MV-4-11 (cell line): ENCODE data around the gene YWHAB.

Source experiments
- DNase-seq: peaks from one replicate; lab custom pipeline; 2025; lab: John Stamatoyannopoulos, UW

Gene YWHAB

GRCh38 chr20:44952731-44953130, 67.2 kb downstream of the YWHAB start:
- DNase-seq: no peak

GRCh38 chr20:44954211-44954610, 68.7 kb downstream of the YWHAB start:
- no peak for DNase-seq

DNA sequence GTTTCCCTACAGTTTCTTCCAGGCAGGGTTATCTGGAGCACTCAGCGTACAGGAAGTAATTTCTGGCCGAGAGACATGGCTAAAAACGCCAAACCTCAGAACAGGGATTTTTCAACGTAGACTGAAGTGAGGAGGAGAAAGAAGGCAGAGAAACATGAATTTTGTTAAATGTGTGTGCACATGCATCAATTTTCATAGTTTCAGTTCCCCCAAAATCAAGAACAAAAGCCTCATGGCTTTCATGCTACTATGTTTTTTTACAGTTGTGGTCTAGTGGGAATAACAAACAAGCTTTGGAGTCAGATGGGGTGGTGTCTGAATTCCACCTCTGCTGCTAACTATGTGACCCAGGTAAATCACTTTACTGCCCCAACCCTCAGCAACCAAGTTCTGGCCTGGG, 69.8 kb downstream of the YWHAB start:
- DNase-seq: peak; percentile 74

DNA sequence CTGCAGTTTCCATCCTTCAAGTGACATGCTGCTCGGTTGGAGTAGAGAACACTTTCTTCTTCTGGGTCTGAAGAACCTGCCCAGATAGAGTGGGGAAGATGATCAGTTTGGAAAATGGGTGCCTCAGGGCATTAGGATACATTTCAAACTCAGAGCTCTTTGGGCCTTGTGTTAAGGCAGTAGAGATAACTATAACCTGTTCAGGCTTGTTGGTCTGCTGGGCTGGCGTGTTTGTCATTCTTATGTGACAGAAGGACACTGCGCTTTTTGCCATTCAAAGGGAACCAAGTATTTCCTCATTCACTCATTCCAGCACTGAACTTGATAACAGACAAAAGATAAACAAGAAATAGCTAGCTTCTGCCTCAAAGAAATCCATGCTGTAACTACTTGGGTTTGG, 70.9 kb downstream of the YWHAB start:
- no peak for DNase-seq
